HK-2 (cell line): Measurements from ENCODE around the gene RAB11FIP5.

Experiments used
- DNase-seq: peaks from one replicate; pipeline ENCODE4 v3.0.0-alpha.2; 2018; ENCODE audit not compliant: unreplicated experiment

The RAB11FIP5 gene

DNA sequence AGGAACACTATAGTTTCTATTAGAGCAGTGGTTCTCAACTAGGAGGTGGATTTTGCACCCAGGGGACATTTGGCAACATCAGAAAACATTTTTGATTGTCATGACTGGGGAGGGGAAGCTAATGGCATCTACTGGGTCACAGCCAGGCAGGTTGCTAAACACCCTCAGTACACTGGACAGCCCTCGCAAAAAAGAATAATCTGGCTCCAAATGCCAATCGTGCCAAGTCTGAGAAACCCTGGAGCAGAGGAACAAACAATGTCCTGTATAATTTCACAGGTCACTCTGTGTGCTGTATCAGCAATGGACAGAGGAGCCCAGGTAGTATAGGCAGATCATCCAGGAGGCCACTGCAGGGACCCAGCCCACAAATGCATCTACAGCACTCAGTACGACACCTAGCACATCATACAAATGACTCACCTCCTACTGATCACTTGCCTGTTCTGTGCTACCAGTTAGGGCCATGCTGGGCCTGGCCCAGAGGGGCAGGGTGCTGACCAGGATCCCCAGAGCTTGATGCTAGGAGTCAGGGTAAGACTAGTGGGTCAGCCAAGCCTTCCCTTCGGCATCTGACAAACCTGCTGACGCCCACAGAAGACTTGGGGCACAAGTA lies 78.9 kb downstream of the RAB11FIP5 start:
- no peak for DNase-seq

DNA sequence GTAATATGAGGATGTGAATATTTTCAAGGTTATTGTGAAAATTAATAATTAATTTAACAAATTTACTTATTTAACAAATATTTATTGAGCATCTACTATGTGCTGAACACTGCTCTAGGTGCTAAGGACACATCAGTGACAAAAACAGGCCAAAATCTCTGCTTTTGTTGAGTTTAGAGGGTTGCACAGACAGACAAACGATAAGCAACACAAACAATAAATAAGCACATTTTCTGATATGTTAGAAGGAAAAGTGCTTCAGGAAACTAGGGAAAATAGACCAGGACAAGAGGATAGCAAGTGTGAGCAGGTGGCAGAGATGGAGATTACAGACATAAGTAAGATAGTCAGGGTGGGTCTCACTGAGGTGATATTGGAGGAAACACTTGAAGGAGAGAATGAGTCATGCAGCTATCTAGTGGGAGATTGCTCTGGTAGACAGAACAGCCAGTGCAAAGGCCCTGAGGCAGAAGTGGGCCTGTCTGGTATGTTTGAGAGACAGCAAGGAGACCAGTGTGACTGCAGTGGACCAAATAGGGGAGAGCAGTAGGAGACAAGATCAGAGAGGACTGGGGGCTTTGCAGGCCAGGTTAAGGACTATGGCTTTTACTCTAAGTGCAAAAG lies 79.5 kb downstream of the RAB11FIP5 start:
- DNase-seq, result no peak

DNA sequence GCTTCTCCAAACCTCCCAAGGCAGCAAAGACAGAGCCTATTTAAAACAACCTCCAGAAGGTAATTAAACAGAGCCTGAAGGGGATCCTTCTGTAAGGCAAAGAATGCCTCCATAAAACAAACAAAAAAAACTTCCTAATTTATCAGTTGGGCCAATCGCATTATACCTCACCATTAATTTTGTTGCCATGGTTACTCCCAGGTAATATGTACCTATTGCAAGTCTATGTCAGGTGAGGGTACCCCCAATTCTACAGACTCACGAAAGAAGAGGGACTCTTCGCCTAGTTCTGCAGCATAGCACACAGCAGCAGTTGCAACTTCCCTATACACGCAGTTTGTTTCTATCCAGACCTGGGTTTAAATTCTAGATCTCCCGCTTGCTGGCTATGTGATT lies 80.0 kb downstream of the RAB11FIP5 start:
- DNase-seq, result no peak

DNA sequence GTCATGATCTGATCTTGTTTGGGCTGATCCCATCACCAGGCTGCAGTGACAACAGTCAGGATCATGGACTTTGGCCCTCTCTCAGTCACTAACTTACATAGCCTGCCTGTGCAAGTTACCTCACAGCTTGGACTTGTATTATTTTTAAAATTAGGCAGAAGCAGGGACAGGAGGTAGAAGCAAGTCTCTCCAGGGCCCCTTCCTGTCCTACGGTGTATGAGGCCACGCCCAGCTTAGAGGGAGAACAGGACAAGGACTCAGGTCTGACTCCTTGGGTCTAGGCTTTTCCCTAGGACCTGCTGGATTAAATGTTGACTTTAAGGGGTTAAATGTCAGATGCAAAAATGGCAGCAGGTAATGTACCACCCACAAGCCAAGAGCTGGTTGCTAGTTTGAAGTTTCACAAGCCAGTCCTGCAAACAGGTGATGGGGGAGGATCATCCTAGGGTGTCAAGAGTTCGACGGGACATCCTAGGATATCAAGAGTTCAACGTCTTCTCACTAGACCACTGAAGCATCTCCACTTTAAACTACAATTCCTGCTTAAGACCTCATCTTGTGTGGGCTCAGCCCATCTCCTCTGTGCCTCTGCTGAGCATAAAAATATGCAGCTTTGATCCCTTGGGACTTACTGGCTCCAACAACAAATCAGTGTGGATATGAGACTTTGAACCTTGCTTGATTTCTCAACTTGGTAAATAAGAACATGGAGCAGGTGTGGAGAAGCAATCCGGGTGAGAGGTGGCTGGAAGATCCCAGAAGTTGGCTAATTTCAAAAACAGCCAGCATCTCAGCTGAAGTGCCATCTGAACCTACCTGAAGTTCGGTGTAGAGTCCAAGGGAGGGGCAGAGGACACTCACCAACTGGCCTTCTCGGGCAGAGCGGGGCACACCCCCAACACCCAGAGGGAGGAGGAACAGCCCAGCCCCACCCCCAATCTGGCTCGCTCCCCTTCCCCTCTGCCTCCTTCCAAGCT lies 80.7 kb downstream of the RAB11FIP5 start:
- DNase-seq, result no peak

DNA sequence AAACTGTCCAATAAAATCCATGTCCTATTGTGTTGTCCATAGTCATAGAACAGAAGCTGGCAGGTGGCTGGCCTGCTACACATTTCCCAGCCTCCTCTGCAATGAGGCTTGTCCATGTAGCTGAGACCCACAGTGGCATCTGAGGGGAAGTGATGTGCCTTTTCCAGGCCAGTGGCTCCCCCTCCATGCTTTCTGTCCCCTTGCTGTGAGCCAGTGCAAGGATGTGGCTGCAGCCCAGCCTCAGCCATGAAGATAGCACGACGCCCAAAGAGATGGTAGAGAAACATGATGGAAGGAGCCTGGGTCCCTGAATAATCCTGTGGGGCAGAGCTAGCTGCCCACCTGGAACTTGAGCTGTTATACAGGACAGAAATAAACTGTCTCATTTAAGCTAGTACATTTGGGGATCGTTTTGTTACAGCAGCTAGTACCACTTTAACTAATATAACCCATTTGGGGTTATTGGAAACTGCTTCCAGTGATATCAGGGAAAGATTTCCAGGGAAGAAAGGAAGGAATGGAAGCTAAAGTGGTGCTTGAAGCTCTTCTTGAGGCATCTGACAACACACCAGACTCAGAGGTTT lies 81.6 kb downstream of the RAB11FIP5 start:
- no peak for DNase-seq

- DNase-seq, result no peak
Observed at GRCh38 chr2:73028841-73029240, 83.9 kb downstream of the RAB11FIP5 start.

DNA sequence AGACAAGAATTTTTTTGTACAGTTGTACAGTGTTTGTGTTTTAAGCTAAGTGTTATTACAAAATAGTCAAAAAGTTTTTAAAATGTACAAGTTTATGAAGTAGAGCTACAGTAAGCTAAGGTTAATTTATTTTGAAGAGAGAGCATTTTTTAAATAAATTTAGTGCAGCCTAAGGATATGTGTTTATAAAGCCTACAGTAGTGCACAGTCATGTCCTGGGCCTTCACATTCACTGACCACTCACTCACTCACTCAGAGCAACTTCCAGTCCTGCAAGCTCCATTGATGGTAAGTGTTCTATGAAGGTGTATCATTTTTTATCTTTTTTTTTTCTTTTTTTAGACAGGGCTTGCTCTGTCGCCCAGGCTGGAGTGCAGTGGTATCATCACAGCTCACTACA lies 85.4 kb downstream of the RAB11FIP5 start:
- DNase-seq, result no peak

DNA sequence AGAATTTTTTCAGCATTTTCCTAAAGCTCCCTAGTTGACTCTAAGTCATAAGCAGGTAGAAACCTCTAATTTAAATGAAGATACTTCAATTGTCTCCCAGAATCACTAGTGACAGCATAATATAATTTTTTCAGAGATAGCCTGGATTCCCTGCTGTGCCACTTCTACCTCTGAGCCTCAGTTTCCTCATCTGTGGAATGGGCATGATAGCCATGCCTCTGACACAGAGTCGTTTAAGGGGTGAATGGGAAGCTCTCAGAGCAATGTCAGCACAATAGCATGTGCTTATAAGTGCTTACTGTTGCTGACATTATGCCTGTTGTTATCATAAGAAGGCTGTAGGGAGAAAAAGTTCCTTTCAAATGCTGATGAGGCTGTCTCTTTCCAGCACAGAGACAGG lies 89.3 kb downstream of the RAB11FIP5 start:
- DNase-seq, result no peak
